ENCODE measurements around the gene SIGLEC9. TPM values are rescaled to one million over a fixed set of nuclear protein-coding genes. Genes with fewer than 3 reads are reported as not detected.

SIGLEC9 gene
- total RNA-seq, 1 donor from 2014 or later: not detected

GRCh38 chr19:51179256-51179655, 54.5 kb downstream of the SIGLEC9 start:
- H3K27me3 Mint-ChIP-seq (ENCODE audit: unreplicated experiment): no peaks in the 10 kb centered on the region
- H3K27ac Mint-ChIP-seq (ENCODE audit: unreplicated experiment): no peak overlapping the region
- no peaks in the 10 kb centered on the region for H3K36me3 Mint-ChIP-seq (ENCODE audit: unreplicated experiment)
- no peak for DNase-seq (ENCODE audit: extremely low spot score, unreplicated experiment)
- TF ChIP-seq, protein P1, sequence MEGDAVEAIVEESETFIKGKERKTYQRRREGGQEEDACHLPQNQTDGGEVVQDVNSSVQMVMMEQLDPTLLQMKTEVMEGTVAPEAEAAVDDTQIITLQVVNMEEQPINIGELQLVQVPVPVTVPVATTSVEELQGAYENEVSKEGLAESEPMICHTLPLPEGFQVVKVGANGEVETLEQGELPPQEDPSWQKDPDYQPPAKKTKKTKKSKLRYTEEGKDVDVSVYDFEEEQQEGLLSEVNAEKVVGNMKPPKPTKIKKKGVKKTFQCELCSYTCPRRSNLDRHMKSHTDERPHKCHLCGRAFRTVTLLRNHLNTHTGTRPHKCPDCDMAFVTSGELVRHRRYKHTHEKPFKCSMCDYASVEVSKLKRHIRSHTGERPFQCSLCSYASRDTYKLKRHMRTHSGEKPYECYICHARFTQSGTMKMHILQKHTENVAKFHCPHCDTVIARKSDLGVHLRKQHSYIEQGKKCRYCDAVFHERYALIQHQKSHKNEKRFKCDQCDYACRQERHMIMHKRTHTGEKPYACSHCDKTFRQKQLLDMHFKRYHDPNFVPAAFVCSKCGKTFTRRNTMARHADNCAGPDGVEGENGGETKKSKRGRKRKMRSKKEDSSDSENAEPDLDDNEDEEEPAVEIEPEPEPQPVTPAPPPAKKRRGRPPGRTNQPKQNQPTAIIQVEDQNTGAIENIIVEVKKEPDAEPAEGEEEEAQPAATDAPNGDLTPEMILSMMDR (IDR thresholded peaks at IDR 0.05): no peak
- H3K9me3 Mint-ChIP-seq (ENCODE audit: unreplicated experiment): no peaks in the 10 kb centered on the region
- no peak overlapping the region for H3K4me3 Mint-ChIP-seq (ENCODE audit: unreplicated experiment)
- H3K4me1 Mint-ChIP-seq (ENCODE audit: unreplicated experiment): no peaks in the 10 kb centered on the region

Other genes with a start within 250 kb of the SIGLEC9 start
- not detected in 2 replicates for gene KLK4, start 213.5 kb upstream of the SIGLEC9 start, total RNA-seq
- not detected in 2 replicates for gene KLK5, start 171.9 kb upstream of the SIGLEC9 start, total RNA-seq
- not detected in 2 replicates for gene KLK6, start 155.3 kb upstream of the SIGLEC9 start, total RNA-seq
- gene KLK7, start 141.0 kb upstream of the SIGLEC9 start, total RNA-seq: not detected in 2 replicates
- not detected in 2 replicates for gene KLK8, start 123.3 kb upstream of the SIGLEC9 start, total RNA-seq
- not detected in 2 replicates for gene KLK10, start 105.2 kb upstream of the SIGLEC9 start, total RNA-seq
- not detected in 2 replicates for gene KLK11, start 98.3 kb upstream of the SIGLEC9 start, total RNA-seq
- gene KLK12, start 89.9 kb upstream of the SIGLEC9 start, total RNA-seq: not detected in 2 replicates
- not detected in 2 replicates for gene KLK13, start 59.8 kb upstream of the SIGLEC9 start, total RNA-seq
- not detected in 2 replicates for gene KLK14, start 42.0 kb upstream of the SIGLEC9 start, total RNA-seq
- gene CTU1, start 16.5 kb upstream of the SIGLEC9 start, total RNA-seq: 5.6 and 6.5 TPM in 2 replicates
- gene SIGLEC7, start 17.4 kb downstream of the SIGLEC9 start, total RNA-seq: not detected in 2 replicates
- not detected in 2 replicates for gene CD33, start 100.2 kb downstream of the SIGLEC9 start, total RNA-seq
- not detected in 2 replicates for gene SIGLECL1, start 126.2 kb downstream of the SIGLEC9 start, total RNA-seq
- gene IGLON5, start 186.7 kb downstream of the SIGLEC9 start, total RNA-seq: not detected in 2 replicates
- gene VSIG10L, start 217.2 kb downstream of the SIGLEC9 start, total RNA-seq: 3.5 TPM in 2 replicates
- gene ETFB, start 241.5 kb downstream of the SIGLEC9 start, total RNA-seq: 56.2 and 58.8 TPM in 2 replicates
- 1.8 TPM in 1 of 2 replicates, not detected in the other for gene CLDND2, start 244.1 kb downstream of the SIGLEC9 start, total RNA-seq
- not detected in 2 replicates for gene NKG7, start 247.7 kb downstream of the SIGLEC9 start, total RNA-seq

All from osteocyte (in vitro differentiated cells).